Putamen (tissue), 1 donor: ENCODE measurements around the gene RAG1.

Source experiments
- DNase-seq: peaks from one replicate; pipeline ENCODE4 v3.0.0-alpha.2; 2016; ENCODE audit warnings: low spot score

RAG1 gene

DNA sequence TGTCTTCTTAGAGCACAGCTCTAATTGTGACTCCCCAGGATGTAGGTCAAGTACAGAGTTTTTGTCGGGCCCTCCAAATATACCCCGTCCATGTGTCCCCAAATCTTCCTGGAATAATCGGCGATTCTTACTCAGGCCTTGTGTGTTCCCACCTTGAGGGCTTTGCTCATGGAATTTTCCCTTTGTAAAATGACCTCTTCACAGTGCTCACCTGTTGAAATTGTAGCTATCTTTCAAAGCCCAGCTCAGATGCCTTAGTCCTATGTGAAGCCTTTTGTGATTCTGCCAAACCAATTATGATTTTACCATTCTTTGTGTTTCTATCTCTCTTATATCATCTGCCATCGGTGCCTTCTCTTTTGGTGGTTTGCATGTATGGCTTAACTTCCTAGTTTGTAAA is 60.3 kb downstream of the RAG1 start:
- DNase-seq = no peak

DNA sequence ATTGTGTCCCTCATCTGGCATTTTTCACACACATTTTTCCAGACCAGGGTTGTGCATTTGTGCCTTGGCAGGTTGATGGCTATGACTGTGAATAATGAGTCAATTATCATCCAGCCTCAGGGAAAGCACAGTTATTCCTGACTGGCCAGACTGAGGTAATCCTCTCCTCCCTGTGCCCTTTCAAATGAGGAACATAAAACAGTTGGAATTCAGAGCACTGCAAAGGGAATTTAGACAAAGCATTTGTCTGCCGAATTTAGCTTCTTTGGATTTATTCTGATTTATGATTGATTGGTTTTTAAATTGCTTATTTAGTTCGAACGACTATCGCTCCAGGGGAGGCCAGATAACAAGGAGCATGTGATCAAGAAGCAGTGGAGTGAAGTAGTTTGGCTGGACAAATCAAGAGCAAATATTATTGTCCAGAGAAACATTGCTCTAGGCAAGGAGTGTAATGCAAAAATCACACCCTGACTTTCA is 61.0 kb downstream of the RAG1 start:
- DNase-seq = no peak
